HG03439 (cell line): ENCODE results near the gene MYEF2.
A peak's percentile ranks its signal among the peaks of the same experiment; 100 is the strongest.

Source experiments
- ATAC-seq: cut with Tn5 transposase; IDR thresholded peaks from one replicate; pipeline ENCODE4 v1.9.1; 2021; ENCODE audit warnings: mild to moderate bottlenecking, moderate library complexity; ENCODE audit not compliant: unreplicated experiment

MYEF2 gene

GRCh38 chr15:48177766-48178647 is at the start of gene MYEF2:
MYEF2 (minus strand) TSS chr15:48178295; CDS start chr15:48178237, 58 bp downstream.
- ATAC-seq, result peak; percentile 69

GRCh38 chr15:48225771-48226170 is 47.7 kb upstream of the MYEF2 start:
- no peak for ATAC-seq

GRCh38 chr15:48222627-48223026 is 44.5 kb upstream of the MYEF2 start:
- ATAC-seq, result no peak

- ATAC-seq, result no peak
Observed at GRCh38 chr15:48221885-48222284, 43.8 kb upstream of the MYEF2 start.

GRCh38 chr15:48221261-48221660 is 43.2 kb upstream of the MYEF2 start:
- no peak for ATAC-seq

GRCh38 chr15:48205981-48206380 is 27.9 kb upstream of the MYEF2 start, which contains the start of gene SLC12A1:
SLC12A1 (plus strand) TSS chr15:48206302; CDS start chr15:48207720, 1,418 bp downstream.
- no peak for ATAC-seq

- no peak for ATAC-seq
Observed at GRCh38 chr15:48202068-48202467, 24.0 kb upstream of the MYEF2 start.

GRCh38 chr15:48191574-48192225 is 13.6 kb upstream of the MYEF2 start, which contains the start of gene CTXN2:
CTXN2 (plus strand) TSS chr15:48191665; CDS start chr15:48201301, 9,636 bp downstream.
- ATAC-seq, result no peak

GRCh38 chr15:48190932-48191573 is 13.0 kb upstream of the MYEF2 start:
- no peak for ATAC-seq

GRCh38 chr15:48186271-48186670 is 8.2 kb upstream of the MYEF2 start:
- ATAC-seq, result no peak

GRCh38 chr15:48185529-48185928 is 7.4 kb upstream of the MYEF2 start:
- ATAC-seq, result no peak

GRCh38 chr15:48182749-48183148 is 4.7 kb upstream of the MYEF2 start:
- no peak for ATAC-seq

- ATAC-seq, result no peak
Observed at GRCh38 chr15:48178648-48178931, 495 bp upstream of the MYEF2 start.

GRCh38 chr15:48177383-48177765 is 721 bp downstream of the MYEF2 start:
- ATAC-seq, result peak; percentile 61

- ATAC-seq, result no peak
Observed at GRCh38 chr15:48176957-48177356, 1.1 kb downstream of the MYEF2 start.

GRCh38 chr15:48176112-48176511 is 2.0 kb downstream of the MYEF2 start:
- no peak for ATAC-seq

- no peak for ATAC-seq
Observed at GRCh38 chr15:48175126-48175525, 3.0 kb downstream of the MYEF2 start.

- ATAC-seq, result no peak
Observed at GRCh38 chr15:48170981-48171380, 7.1 kb downstream of the MYEF2 start.

- ATAC-seq, result no peak
Observed at GRCh38 chr15:48168616-48169015, 9.5 kb downstream of the MYEF2 start.

- no peak for ATAC-seq
Observed at GRCh38 chr15:48153526-48153925, 24.6 kb downstream of the MYEF2 start.

- ATAC-seq, result no peak
Observed at GRCh38 chr15:48149858-48150257, 28.2 kb downstream of the MYEF2 start.

- no peak for ATAC-seq
Observed at GRCh38 chr15:48147358-48147757, 30.7 kb downstream of the MYEF2 start.
